Fibroblast of mammary gland (primary cell): ENCODE results near the gene GRIFIN.
"Not testable (repeated sequence)": the region's sequence is repeated elsewhere in the genome, so short reads cannot be mapped to it uniquely, and the experiment has no call there.

Experiments
- DNase-seq: peaks from one replicate; pipeline ENCODE4 v3.0.0-alpha.2; 2010; ENCODE audit warnings: low read depth
- H3K4me3 ChIP-seq: 2 replicates; pipeline ENCODE4 v1.5.1; 2011; ENCODE audit warnings: low read depth, mild to moderate bottlenecking, low read length, moderate library complexity; ENCODE audit not compliant: control insufficient read depth
- TF ChIP-seq, protein P1 (sequence below): conservative IDR thresholded peaks from 2 replicates; pipeline ENCODE4 v1.5.1; 2011; ENCODE audit warnings: low read depth, low read length, inconsistent platforms; ENCODE audit not compliant: control insufficient read depth, insufficient read depth

The GRIFIN gene

DNA sequence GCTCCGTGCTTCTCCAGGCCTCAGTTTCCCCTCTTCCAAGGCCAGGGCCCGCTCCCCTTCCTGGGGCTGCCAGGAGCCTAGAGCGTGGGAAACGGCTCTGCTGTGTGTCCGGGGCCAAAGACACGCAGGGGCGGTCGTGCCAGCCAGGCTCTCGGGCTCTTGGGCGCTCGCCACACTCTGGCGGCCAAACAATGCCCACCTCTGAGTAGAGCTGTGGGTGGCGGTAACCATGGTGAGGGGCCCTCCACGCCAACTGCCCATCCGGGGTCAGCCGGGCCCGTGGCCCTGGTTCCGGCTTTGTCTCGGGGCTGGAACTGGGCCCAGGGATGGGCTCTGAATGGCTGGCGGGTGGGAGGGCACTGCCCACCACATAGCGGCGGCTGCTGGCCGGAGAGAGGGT, 16.0 kb downstream of the GRIFIN start:
- no peak for DNase-seq
- H3K4me3 ChIP-seq = no peak overlapping the region
- TF ChIP-seq, protein P1, sequence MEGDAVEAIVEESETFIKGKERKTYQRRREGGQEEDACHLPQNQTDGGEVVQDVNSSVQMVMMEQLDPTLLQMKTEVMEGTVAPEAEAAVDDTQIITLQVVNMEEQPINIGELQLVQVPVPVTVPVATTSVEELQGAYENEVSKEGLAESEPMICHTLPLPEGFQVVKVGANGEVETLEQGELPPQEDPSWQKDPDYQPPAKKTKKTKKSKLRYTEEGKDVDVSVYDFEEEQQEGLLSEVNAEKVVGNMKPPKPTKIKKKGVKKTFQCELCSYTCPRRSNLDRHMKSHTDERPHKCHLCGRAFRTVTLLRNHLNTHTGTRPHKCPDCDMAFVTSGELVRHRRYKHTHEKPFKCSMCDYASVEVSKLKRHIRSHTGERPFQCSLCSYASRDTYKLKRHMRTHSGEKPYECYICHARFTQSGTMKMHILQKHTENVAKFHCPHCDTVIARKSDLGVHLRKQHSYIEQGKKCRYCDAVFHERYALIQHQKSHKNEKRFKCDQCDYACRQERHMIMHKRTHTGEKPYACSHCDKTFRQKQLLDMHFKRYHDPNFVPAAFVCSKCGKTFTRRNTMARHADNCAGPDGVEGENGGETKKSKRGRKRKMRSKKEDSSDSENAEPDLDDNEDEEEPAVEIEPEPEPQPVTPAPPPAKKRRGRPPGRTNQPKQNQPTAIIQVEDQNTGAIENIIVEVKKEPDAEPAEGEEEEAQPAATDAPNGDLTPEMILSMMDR = no peak

DNA sequence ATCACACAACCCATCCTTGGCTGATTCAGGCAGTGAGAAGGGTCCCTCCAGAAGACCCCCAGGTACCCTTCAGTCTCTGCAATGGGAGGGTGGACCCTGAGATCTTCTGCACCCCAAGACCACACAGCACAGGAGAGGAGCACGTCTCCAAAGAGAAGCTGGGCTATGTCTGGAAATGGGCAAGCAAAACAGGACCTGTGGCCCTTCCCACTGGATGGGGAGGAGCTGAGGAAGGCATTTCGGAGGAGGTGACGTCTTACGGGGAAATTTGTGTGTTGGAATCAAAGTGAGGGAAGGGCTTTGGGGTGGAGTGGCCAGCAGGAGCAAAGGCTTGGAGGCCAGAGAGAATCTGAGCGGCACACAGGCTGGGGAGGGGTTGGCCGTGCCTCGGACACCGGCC, 16.5 kb downstream of the GRIFIN start:
- no peak for DNase-seq
- TF ChIP-seq, protein P1 = no peak
- no peak overlapping the region for H3K4me3 ChIP-seq

DNA sequence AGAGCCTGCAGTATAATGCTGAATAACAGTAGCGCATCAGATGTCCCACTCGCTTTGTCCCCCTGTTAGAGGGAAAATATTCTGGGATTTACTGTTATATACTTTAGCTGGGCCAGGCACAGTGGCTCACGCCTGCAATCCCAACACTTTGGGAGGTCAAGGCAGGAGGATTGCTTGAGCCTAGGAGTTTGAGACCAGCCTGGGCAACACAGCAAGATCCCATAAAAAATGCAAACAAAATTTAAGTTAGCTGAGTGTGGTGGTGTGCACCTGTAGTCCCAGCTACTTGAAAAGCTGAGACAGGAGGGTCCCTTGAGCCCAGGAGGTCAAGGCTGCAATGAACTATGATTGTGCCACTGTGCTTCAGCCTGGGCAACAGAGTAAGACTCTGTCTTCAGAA, 22.3 kb downstream of the GRIFIN start:
- not testable (repeated sequence) for H3K4me3 ChIP-seq, DNase-seq

GRCh38 chr7:2452643-2453270, 23.4 kb downstream of the GRIFIN start:
- DNase-seq = no peak
- H3K4me3 ChIP-seq = no peak overlapping the region
- TF ChIP-seq, protein P1 = no peak

DNA sequence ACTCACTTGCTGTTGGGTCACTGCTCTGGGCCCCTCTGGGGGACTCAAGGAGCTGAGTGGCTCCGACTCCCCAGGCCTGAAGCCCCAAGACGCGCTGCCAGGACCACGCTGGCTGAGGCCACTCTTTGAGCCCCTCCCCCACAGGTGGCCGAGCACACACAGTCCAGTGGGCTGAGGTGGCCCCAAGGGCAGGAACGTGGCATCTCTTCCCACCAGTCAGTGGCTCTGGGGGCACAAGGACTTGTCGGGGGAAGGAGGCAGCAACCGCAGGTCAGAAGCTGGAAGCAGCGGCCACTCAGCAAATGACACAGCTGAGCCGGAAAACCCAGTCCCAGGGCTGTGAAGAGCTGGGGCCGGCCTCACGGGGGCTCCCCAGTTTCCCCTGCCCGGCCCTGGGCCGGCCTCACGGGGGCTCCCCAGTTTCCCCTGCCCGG, 24.1 kb downstream of the GRIFIN start:
- no peak for DNase-seq
- TF ChIP-seq, protein P1 = no peak
- H3K4me3 ChIP-seq = peak overlapping the region; percentile 1

GRCh38 chr7:2451171-2452073, 24.8 kb downstream of the GRIFIN start:
- DNase-seq = peak; percentile 63
- TF ChIP-seq, protein P1 = peak; percentile 71
- H3K4me3 ChIP-seq = peak overlapping the region; percentile 25
